ENCODE data around the gene PCDHGB2. TPM values are rescaled to one million over a fixed set of nuclear protein-coding genes. Genes with fewer than 3 reads are reported as not detected.
"Not testable (repeated sequence)": the region's sequence is repeated elsewhere in the genome, so short reads cannot be mapped to it uniquely, and the experiment has no call there.

PCDHGB2 gene
- total RNA-seq, 2 experiments from 2014 or later = 0.13 TPM

GRCh38 chr5:141371572-141372475, 12.0 kb downstream of the PCDHGB2 start:
- H3K9me3 Mint-ChIP-seq (ENCODE audit: insufficient read depth) = peaks cover 18% of the 10 kb centered on the region
- H3K27me3 Mint-ChIP-seq (ENCODE audit: low read depth) = peaks cover 39% of the 10 kb centered on the region
- ChIA-PET CTCF (interaction anchor here (0.7 to 1.7 kb wide), 4 partner anchors 28 to 59 kb away, joined by 3 to 6 read pairs (median 6); partner anchors contain the start of genes PCDHGA10, PCDHGA11, PCDHGA12 and PCDHGA3), POLR2A (interaction anchor here (0.6 kb wide), 1 partner anchor 1070 kb away, joined by 3 read pairs; no protein-coding TSS in a partner anchor)
- H3K27ac Mint-ChIP-seq = no peak overlapping the region
- DNase-seq = no peak
- H3K4me1 Mint-ChIP-seq (ENCODE audit: low read depth) = peaks cover 8% of the 10 kb centered on the region
- ATAC-seq = no peak
- H3K36me3 Mint-ChIP-seq (ENCODE audit: low read depth) = peaks cover 9% of the 10 kb centered on the region
- H3K4me3 Mint-ChIP-seq = no peak overlapping the region

DNA sequence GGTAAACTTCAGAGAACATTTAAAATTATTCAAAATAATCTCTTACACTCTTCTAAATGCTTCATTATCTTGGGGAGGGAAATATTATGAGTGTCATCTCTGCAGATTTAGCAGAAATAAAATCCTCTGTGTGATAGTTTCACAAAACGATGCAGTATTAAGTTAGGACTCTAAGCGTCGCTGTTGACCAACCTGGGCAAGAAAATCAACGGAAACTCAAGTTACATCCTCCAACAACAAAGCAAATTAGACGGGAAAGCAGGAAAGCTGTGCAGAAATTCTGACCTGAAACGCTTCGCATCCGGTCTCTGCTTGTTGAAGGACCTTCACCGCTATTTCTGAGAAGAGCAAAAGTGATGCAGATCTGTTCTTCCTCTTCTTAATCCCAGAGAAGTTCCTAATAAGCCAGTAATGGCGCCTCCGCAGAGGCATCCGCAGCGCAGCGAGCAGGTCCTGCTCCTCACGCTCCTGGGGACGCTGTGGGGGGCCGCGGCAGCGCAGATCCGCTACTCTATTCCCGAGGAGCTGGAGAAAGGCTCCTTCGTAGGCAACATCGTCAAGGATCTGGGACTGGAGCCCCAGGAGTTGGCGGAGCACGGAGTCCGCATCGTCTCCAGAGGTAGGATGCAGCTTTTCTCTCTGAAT, 14.0 kb downstream of the PCDHGB2 start, which contains the start of gene PCDHGA6:
TSS of gene PCDHGA6 (plus strand) at position 219 of the 645 bp plus-strand sequence. CDS start at position 412, 193 bp downstream.
- ChIA-PET POLR2A (no interaction called here), CTCF (interaction anchor here (1.2 to 1.7 kb wide), 4 partner anchors 10 to 190 kb away, joined by 3 to 5 read pairs (median 4); partner anchors contain the start of gene PCDHGB5)
- Mint-ChIP-seq H3K27ac (no peak within 1 kb of the TSS), H3K4me3 (peak within 1 kb of the TSS; percentile 2), H3K9me3 (ENCODE audit: insufficient read depth) (peaks cover 18% of the 10 kb centered on the region), H3K27me3 (ENCODE audit: low read depth) (peaks cover 38% of the 10 kb centered on the region), H3K36me3 (ENCODE audit: low read depth) (peaks cover 9% of the 10 kb centered on the region), H3K4me1 (ENCODE audit: low read depth) (peaks cover 8% of the 10 kb centered on the region)
- DNase-seq = no peak
- no peak for ATAC-seq

DNA sequence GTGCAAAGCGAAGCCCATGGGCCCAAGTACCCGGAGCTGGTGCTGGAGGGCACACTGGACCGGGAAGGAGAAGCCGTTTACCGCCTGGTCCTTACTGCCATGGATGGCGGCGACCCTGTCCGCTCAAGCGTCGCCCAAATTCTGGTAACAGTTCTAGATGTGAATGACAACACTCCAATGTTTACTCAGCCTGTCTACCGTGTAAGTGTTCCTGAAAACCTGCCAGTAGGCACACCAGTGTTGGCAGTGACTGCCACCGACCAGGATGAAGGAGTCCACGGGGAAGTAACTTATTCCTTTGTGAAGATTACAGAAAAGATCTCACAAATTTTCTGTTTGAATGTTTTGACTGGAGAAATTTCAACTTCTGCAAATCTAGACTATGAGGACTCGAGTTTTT, 14.8 kb downstream of the PCDHGB2 start:
- Mint-ChIP-seq H3K4me3 (no peak overlapping the region), H3K27me3 (ENCODE audit: low read depth) (peaks cover 35% of the 10 kb centered on the region), H3K4me1 (ENCODE audit: low read depth) (peaks cover 8% of the 10 kb centered on the region), H3K27ac (no peak overlapping the region), H3K36me3 (ENCODE audit: low read depth) (peaks cover 9% of the 10 kb centered on the region), H3K9me3 (ENCODE audit: insufficient read depth) (peaks cover 13% of the 10 kb centered on the region)
- CTCF ChIA-PET = interaction anchor here (1.1 to 1.7 kb wide), 5 partner anchors 9 to 189 kb away, joined by 3 to 5 read pairs (median 4); partner anchors contain the start of gene PCDHGB5
- POLR2A ChIA-PET = no interaction called here
- ATAC-seq (no peak), DNase-seq (no peak)

DNA sequence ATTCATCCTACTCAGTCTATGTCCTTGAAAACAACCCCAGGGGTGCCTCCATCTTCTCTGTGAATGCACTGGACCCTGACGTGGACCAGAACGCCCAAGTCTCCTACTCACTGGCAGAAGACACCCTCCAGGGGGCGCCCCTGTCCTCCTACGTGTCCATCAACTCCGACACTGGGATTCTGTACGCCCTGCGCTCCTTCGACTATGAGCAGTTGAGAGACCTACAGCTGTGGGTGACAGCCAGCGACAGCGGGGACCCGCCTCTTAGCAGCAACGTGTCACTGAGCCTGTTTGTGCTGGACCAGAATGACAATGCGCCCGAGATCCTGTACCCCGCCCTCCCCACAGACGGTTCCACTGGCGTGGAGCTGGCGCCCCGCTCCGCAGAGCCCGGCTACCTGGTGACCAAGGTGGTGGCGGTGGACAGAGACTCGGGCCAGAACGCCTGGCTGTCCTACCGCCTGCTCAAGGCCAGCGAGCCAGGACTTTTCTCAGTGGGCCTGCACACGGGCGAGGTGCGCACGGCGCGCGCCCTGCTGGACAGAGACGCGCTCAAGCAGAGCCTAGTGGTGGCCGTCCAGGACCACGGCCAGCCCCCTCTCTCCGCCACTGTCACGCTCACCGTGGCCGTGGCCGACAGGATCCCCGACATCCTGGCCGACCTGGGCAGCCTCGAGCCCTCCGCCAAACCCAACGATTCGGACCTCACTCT, 15.8 kb downstream of the PCDHGB2 start:
- H3K27ac Mint-ChIP-seq; DNase-seq; POLR2A ChIA-PET; H3K4me1 Mint-ChIP-seq (ENCODE audit: low read depth); ATAC-seq; H3K4me3 Mint-ChIP-seq; H3K36me3 Mint-ChIP-seq (ENCODE audit: low read depth): not testable (repeated sequence)
- Mint-ChIP-seq H3K27me3 (ENCODE audit: low read depth) (peaks cover 28% of the 10 kb centered on the region), H3K9me3 (ENCODE audit: insufficient read depth) (peaks cover 15% of the 10 kb centered on the region)
- CTCF ChIA-PET = interaction anchor here (1.1 to 1.4 kb wide), 3 partner anchors 20 to 182 kb away, joined by 3 to 4 read pairs (median 3); partner anchors contain the start of gene PCDHGB5

- no peaks in the 10 kb centered on the region for H3K4me1 Mint-ChIP-seq (ENCODE audit: low read depth)
- POLR2A ChIA-PET = no interaction called here
- no peak for DNase-seq
- H3K27ac Mint-ChIP-seq = no peak within 1 kb of the TSS
- CTCF ChIA-PET = interaction anchor here (1.5 to 1.7 kb wide), 2 partner anchors 8 to 13 kb away, joined by 4 to 5 read pairs; partner anchors contain the start of genes PCDHGA6 and PCDHGB3
- H3K4me3 Mint-ChIP-seq = peak within 1 kb of the TSS; percentile 36
- ATAC-seq = no peak
- peaks cover 35% of the 10 kb centered on the region for H3K27me3 Mint-ChIP-seq (ENCODE audit: low read depth)
- peaks cover 2% of the 10 kb centered on the region for H3K36me3 Mint-ChIP-seq (ENCODE audit: low read depth)
- peaks cover 20% of the 10 kb centered on the region for H3K9me3 Mint-ChIP-seq (ENCODE audit: insufficient read depth)
Observed at GRCh38 chr5:141382469-141383294, 22.9 kb downstream of the PCDHGB2 start, which contains the start of gene PCDHGA7. Gene PCDHGA7 (plus strand): TSS chr5:141382742. CDS start chr5:141382900, 158 bp downstream.

GRCh38 chr5:141383345-141383744, 23.6 kb downstream of the PCDHGB2 start:
- ChIA-PET CTCF (interaction anchor here (1.5 to 1.7 kb wide), 2 partner anchors 9 to 13 kb away, joined by 4 to 5 read pairs; partner anchors contain the start of genes PCDHGA6 and PCDHGB3), POLR2A (no interaction called here)
- peaks cover 21% of the 10 kb centered on the region for H3K9me3 Mint-ChIP-seq (ENCODE audit: insufficient read depth)
- ATAC-seq (no peak), DNase-seq (no peak)
- H3K4me3 Mint-ChIP-seq = no peak overlapping the region
- H3K4me1 Mint-ChIP-seq (ENCODE audit: low read depth) = no peaks in the 10 kb centered on the region
- no peak overlapping the region for H3K27ac Mint-ChIP-seq
- H3K27me3 Mint-ChIP-seq (ENCODE audit: low read depth) = peaks cover 37% of the 10 kb centered on the region
- H3K36me3 Mint-ChIP-seq (ENCODE audit: low read depth) = peaks cover 2% of the 10 kb centered on the region

DNA sequence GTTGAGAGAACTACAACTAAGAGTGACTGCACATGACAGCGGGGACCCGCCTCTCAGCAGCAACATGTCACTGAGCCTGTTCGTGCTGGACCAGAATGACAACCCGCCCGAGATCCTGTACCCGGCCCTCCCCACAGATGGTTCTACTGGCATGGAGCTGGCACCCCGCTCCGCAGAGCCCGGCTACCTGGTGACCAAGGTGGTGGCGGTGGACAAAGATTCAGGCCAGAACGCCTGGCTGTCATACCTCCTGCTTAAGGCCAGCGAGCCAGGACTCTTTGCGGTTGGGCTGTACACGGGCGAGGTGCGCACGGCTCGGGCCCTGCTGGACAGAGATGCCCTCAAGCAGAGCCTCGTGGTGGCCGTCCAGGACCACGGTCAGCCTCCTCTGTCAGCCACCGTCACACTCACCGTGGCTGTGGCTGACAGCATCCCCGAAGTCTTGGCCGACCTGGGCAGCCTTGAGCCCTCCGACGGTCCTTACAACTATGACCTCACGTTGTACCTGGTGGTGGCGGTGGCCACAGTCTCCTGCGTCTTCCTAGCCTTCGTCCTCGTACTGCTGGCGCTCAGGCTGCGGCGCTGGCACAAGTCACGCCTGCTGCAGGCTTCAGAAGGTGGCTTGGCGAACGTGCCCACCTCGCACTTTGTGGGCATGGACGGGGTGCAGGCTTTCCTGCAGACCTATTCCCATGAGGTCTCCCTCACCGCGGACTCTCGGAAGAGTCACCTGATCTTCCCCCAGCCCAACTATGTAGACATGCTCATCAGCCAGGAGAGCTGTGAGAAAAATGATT, 24.9 kb downstream of the PCDHGB2 start:
- ChIA-PET CTCF (interaction anchor here (1.1 kb wide), 1 partner anchor 15 kb away, joined by 3 read pairs; the partner anchor contains the start of gene PCDHGB3), POLR2A (no interaction called here)
- H3K27ac Mint-ChIP-seq = no peak overlapping the region
- peaks cover 40% of the 10 kb centered on the region for H3K27me3 Mint-ChIP-seq (ENCODE audit: low read depth)
- no peak overlapping the region for H3K4me3 Mint-ChIP-seq
- ATAC-seq = no peak
- H3K36me3 Mint-ChIP-seq (ENCODE audit: low read depth) = peaks cover 2% of the 10 kb centered on the region
- DNase-seq = no peak
- no peaks in the 10 kb centered on the region for H3K4me1 Mint-ChIP-seq (ENCODE audit: low read depth)
- peaks cover 33% of the 10 kb centered on the region for H3K9me3 Mint-ChIP-seq (ENCODE audit: insufficient read depth)

DNA sequence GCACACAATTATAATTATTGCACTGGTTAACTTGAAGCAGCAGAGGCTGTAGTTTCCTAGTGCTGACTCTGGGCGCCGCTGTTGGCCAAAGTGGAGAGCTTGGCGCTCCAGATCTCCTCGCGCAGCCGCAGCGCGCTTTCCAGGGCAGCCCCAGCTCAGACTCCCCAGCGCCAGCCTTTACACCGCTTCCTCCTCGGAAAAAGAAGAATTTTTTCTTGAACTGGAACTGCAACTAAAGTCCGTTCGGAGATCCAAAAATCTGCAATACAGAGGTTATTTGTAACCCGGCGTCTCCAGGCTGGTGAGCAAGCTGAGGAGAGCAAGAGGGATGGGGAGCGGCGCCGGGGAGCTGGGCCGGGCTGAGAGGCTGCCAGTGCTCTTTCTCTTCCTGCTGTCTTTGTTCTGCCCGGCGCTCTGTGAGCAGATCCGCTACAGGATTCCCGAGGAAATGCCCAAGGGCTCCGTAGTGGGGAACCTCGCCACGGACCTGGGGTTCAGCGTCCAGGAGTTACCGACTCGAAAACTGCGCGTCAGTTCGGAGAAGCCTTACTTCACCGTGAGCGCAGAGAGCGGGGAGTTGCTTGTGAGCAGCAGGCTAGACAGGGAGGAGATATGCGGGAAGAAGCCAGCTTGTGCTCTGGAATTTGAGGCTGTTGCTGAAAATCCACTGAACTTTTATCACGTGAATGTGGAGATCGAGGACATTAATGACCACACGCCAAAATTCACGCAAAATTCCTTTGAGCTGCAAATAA, 27.9 kb downstream of the PCDHGB2 start, which contains the start of gene PCDHGB4:
TSS of gene PCDHGB4 (plus strand) at position 142 of the 755 bp plus-strand sequence. CDS start at position 329, 187 bp downstream.
- peak; percentile 44 for ATAC-seq
- POLR2A ChIA-PET; H3K36me3 Mint-ChIP-seq (ENCODE audit: low read depth); H3K4me1 Mint-ChIP-seq (ENCODE audit: low read depth); H3K27ac Mint-ChIP-seq: not testable (repeated sequence)
- peak within 1 kb of the TSS; percentile 0 for H3K4me3 Mint-ChIP-seq
- H3K27me3 Mint-ChIP-seq (ENCODE audit: low read depth) = peaks cover 38% of the 10 kb centered on the region
- CTCF ChIA-PET = interaction anchor here (2.5 kb wide), 1 partner anchor 26 kb away, joined by 9 read pairs; the partner anchor contains the start of gene PCDHGA10
- DNase-seq = peak; percentile 34
- H3K9me3 Mint-ChIP-seq (ENCODE audit: insufficient read depth) = peaks cover 34% of the 10 kb centered on the region

DNA sequence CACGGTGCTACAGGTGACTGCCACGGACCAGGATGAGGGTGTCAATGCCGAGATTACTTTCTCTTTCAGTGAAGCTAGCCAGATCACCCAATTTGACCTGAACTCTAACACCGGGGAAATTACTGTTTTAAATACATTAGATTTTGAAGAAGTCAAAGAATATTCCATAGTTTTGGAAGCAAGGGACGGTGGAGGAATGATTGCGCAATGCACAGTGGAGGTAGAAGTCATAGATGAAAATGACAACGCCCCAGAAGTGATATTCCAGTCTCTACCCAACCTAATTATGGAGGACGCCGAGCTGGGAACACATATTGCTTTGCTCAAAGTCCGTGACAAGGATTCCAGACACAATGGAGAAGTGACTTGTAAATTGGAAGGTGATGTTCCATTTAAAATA, 28.9 kb downstream of the PCDHGB2 start:
- Mint-ChIP-seq H3K27ac (no peak overlapping the region), H3K27me3 (ENCODE audit: low read depth) (peaks cover 32% of the 10 kb centered on the region), H3K4me1 (ENCODE audit: low read depth) (no peaks in the 10 kb centered on the region), H3K36me3 (ENCODE audit: low read depth) (peaks cover 5% of the 10 kb centered on the region), H3K9me3 (ENCODE audit: insufficient read depth) (peaks cover 32% of the 10 kb centered on the region), H3K4me3 (peak overlapping the region; percentile 0)
- POLR2A ChIA-PET = no interaction called here
- CTCF ChIA-PET = interaction anchor here (0.8 to 2.5 kb wide), 2 partner anchors 25 to 125 kb away, joined by 3 to 9 read pairs; partner anchors contain the start of gene PCDHGA10
- ATAC-seq = no peak
- DNase-seq = no peak

Measured in activated CD8-positive, alpha-beta T cell treated with anti-CD3 and anti-CD28 coated beads, Interleukin-2, amount 10 ng/mL, durations not matched to agents 7 days and 5 days (primary cell).